HepG2 (cell line): ENCODE results near the gene SPPL3. TPM values are rescaled to one million over a fixed set of nuclear protein-coding genes. Genes with fewer than 3 reads are reported as not detected.

ENCODE experiments used
- ATAC-seq: fragments of 200-7000 bp; cut with Tn5 transposase; 3 replicates; pipeline ENCODE4 v1.9.1; 2020; ENCODE audit warnings: mild to moderate bottlenecking, moderate library complexity
- BruUV-seq: library from RNA; stranded (reverse); fragments of 400-500 nt; replicated peaks from 2 replicates; lab custom pipeline; 2021; lab: Mats Ljungman, UMichigan
- CTCF ChIA-PET: fragments of 300-600 bp; formaldehyde crosslinking; extraction: SDS; loops from one replicate; lab custom pipeline; 2021; ENCODE audit warnings: low total read pairs, inconsistent platforms, low intra/inter-chr PET ratio; lab: Yijun Ruan, JAX
- POLR2A ChIA-PET: fragments of 350-600 bp; sonication (Branson Sonifier 250); formaldehyde crosslinking; loops from one replicate; lab custom pipeline; 2020; ENCODE audit warnings: antibody characterized with exemption, inconsistent platforms; lab: Yijun Ruan, JAX
- DNase-seq: peaks from one replicate; pipeline ENCODE4 v3.0.0-alpha.2; 2015; ENCODE audit warnings: low spot score
- FAIRE-seq: peaks from 3 replicates; lab custom pipeline; 2011; peaks lifted over from hg19 to GRCh38; lab: Jason Lieb, UNC
- H2AFZ ChIP-seq: one replicate; pipeline ENCODE4 v1.6.1; 2011; ENCODE audit warnings: low read length, inconsistent platforms
- H3K27ac ChIP-seq: fragments of 300-600 bp; 3 replicates; pipeline ENCODE4 v1.8.0; 2011; ENCODE audit warnings: mixed run types, mild to moderate bottlenecking, mixed read lengths, low read length, inconsistent platforms; ENCODE audit not compliant: insufficient read depth; ENCODE audit errors: extremely low read length
- H3K27me3 ChIP-seq, 2 experiments: fragments of 200-600 bp in 1 of 2; 2 replicates in 1 of 2; 3 replicates in 1 of 2; pipeline versions ENCODE4 v1.6.0 to v1.8.0; 2011; ENCODE audit warnings: low read length in 2 of 2, mild to moderate bottlenecking in 2 of 2, moderate library complexity in 2 of 2, inconsistent platforms in 1 of 2; ENCODE audit not compliant: insufficient read depth in 2 of 2, control insufficient read depth in 1 of 2
- H3K36me3 ChIP-seq, 2 experiments: fragments of 200-600 bp in 1 of 2; replicated peaks in 1 of 2; 2 replicates in 1 of 2; 3 replicates in 1 of 2; pipeline versions ENCODE4 v1.5.1 to v1.8.0; 2011; ENCODE audit warnings: low read length in 2 of 2, inconsistent platforms in 1 of 2; ENCODE audit not compliant: insufficient read depth in 2 of 2, control insufficient read depth in 1 of 2
- H3K4me1 ChIP-seq: 2 replicates; pipeline ENCODE4 v1.5.1; 2012; ENCODE audit warnings: low read length, inconsistent platforms; ENCODE audit not compliant: insufficient read depth
- H3K4me2 ChIP-seq: 2 replicates; pipeline ENCODE4 v1.6.0; 2011; ENCODE audit warnings: low read depth, low read length, inconsistent platforms
- H3K4me3 ChIP-seq, 3 experiments: fragments of 200-600 bp in 1 of 3; sonication (generic), shearing (Covaris generic) in 1 of 3; replicated peaks in 1 of 3; 2 replicates each; pipeline ENCODE4 v1.5.1; 2011 to 2016; ENCODE audit warnings: low read length in 3 of 3, inconsistent platforms in 2 of 3, low read depth in 2 of 3, mild to moderate bottlenecking in 2 of 3, control low read depth in 1 of 3, mixed read lengths in 1 of 3; ENCODE audit not compliant: insufficient read depth in 1 of 3
- H3K79me2 ChIP-seq: one replicate; pipeline ENCODE4 v1.6.1; 2011; ENCODE audit warnings: low read length, inconsistent platforms; ENCODE audit not compliant: insufficient read depth
- H3K9ac ChIP-seq: 2 replicates; pipeline ENCODE4 v1.6.0; 2011; ENCODE audit warnings: mild to moderate bottlenecking, low read depth, low read length, inconsistent platforms; ENCODE audit not compliant: insufficient read depth
- H3K9me3 ChIP-seq: 2 replicates; pipeline ENCODE4 v1.5.1; 2012; ENCODE audit warnings: mild to moderate bottlenecking, low read length
- H4K20me1 ChIP-seq: 2 replicates; pipeline ENCODE4 v1.6.0; 2011; ENCODE audit warnings: inconsistent platforms, mild to moderate bottlenecking, low read length, moderate library complexity; ENCODE audit not compliant: insufficient read depth
- ATAD3A ChIP-seq: sonication (generic); formaldehyde crosslinking; IDR thresholded peaks from 2 replicates; pipeline ENCODE4 v1.4.0; 2020; ENCODE audit warnings: missing genetic modification reagents
- HCFC1 ChIP-seq: fragments of 150-350 bp; IDR thresholded peaks from 2 replicates; pipeline ENCODE4 v1.6.1; 2014; ENCODE audit warnings: low read depth, low read length
- HNF1A ChIP-seq, 2 experiments: sonication (generic) in 1 of 2; formaldehyde crosslinking in 1 of 2; IDR thresholded peaks; 2 replicates each; pipeline versions ENCODE4 v1.4.0 to v1.6.1; 2016 to 2020; ENCODE audit warnings: borderline replicate concordance in 1 of 2, low read depth in 1 of 2, mild to moderate bottlenecking in 1 of 2, missing genetic modification reagents in 1 of 2
- KDM3A ChIP-seq: IDR thresholded peaks from 2 replicates; pipeline ENCODE4 v1.6.1; 2018; ENCODE audit warnings: low read depth, missing compliant biosample characterization
- MIXL1 ChIP-seq: IDR thresholded peaks from 2 replicates; pipeline ENCODE4 v1.6.1; 2016
- SAFB2 ChIP-seq: sonication (generic); formaldehyde crosslinking; IDR thresholded peaks from 2 replicates; pipeline ENCODE4 v1.5.1; 2020; ENCODE audit warnings: missing genetic modification reagents, low read depth, mild to moderate bottlenecking, borderline replicate concordance
- STAG1 ChIP-seq: sonication (generic); formaldehyde crosslinking; IDR thresholded peaks from 2 replicates; pipeline ENCODE4 v1.4.0; 2020; ENCODE audit warnings: missing genetic modification reagents
- ZNF230 ChIP-seq: sonication (generic); formaldehyde crosslinking; IDR thresholded peaks from 2 replicates; pipeline ENCODE4 v1.4.0; 2020; ENCODE audit warnings: mild to moderate bottlenecking, missing genetic modification reagents
- ZNF431 ChIP-seq: sonication (generic); formaldehyde crosslinking; IDR thresholded peaks from 2 replicates; pipeline ENCODE4 v1.9.0; 2022; ENCODE audit warnings: missing genetic modification reagents, low read depth, mild to moderate bottlenecking, borderline replicate concordance
- ZNF574 ChIP-seq: sonication (generic); formaldehyde crosslinking; IDR thresholded peaks from 2 replicates; pipeline ENCODE4 v1.4.0; 2020; ENCODE audit warnings: missing genetic modification reagents
- ZNF703 ChIP-seq: sonication (generic); formaldehyde crosslinking; IDR thresholded peaks from 2 replicates; pipeline ENCODE4 v1.5.1; 2020; ENCODE audit warnings: missing genetic modification reagents, mild to moderate bottlenecking, moderate library complexity, borderline replicate concordance
- ZUFSP ChIP-seq: sonication (generic); formaldehyde crosslinking; IDR thresholded peaks from 2 replicates; pipeline ENCODE4 v1.9.0; 2021; ENCODE audit warnings: missing genetic modification reagents, mild to moderate bottlenecking, borderline replicate concordance
- WGBS: methylation state at CpG from one replicate; pipeline ENCODE4 v1.1.6; 2017; ENCODE audit warnings: low lambda C conversion rate; 5-methylcytosine and 5-hydroxymethylcytosine counted together
- in situ Hi-C: cut with HindIII; loops from 2 replicates; pipeline ENCODE4 v1.10.0; 2017; ENCODE audit warnings: low pct_unique_long_range_greater_than_20kb; ENCODE audit not compliant: extremely low pct_ligation_motif_present
- intact Hi-C: fragments of 100-400 bp; cut with micrococcal nuclease; formaldehyde crosslinking; loops from one replicate; pipeline ENCODE4 v1.10.0; 2022; ENCODE audit not compliant: unreplicated experiment
- polyA plus RNA-seq, 8 experiments: library from polyadenylated mRNA; depleted of rRNA in 3 of 8; stranded (reverse) in 7 of 8; unstranded in 1 of 8; fragments of >200 nt; fragmentation: Illumina TruSeq in 4 of 8; extraction: Trizol in 4 of 8; gene quantifications; 2 replicates each; pipeline versions ENCODE4 v1.2.1 to v1.2.3, GENCODE V29; 2011 to 2016; ENCODE audit warnings: low read depth in 4 of 8, missing spikeins in 1 of 8, mixed read lengths in 1 of 8; ENCODE audit not compliant: insufficient read depth in 1 of 8
- total RNA-seq, 5 experiments: library from RNA; depleted of rRNA; stranded (reverse); fragments of >200 nt; fragmentation: Illumina TruSeq; extraction: Trizol; gene quantifications; 2 replicates each; pipeline ENCODE4 v1.2.3, GENCODE V29; 2016; ENCODE audit warnings: low read depth in 1 of 5

The SPPL3 gene
- total and polyA plus RNA-seq, 2 of the 13 experiments (the other 11 are each of a cell fraction or from before 2014, with no cell fraction given), result 8.9 to 9.1 TPM

- TF ChIP-seq STAG1 (CRISPR knock-in tag), result peak; percentile 20; the same call in 1 of the 2 replicates
These were observed 153.4 kb downstream of the SPPL3 start (continued) for GRCh38 chr12:120750806-120751205.

GRCh38 chr12:120749256-120749655 lies 154.9 kb downstream of the SPPL3 start:
- H3K27me3 ChIP-seq, result no peaks in the 10 kb centered on the region
- WGBS, result 52% methylated on average over 5 of the region's 5 CpGs
- POLR2A ChIA-PET, result no interaction called here
- TF ChIP-seq ZNF703 (CRISPR knock-in tag) (no peak), MIXL1 (CRISPR knock-in tag) (no peak), SAFB2 (CRISPR knock-in tag) (no peak), HCFC1 (no peak), ZUFSP (no peak), ZNF574 (CRISPR knock-in tag) (no peak), HNF1A (IDR thresholded peaks at IDR 0.05; ENCODE audit: low read depth) (no peak), HNF1A (CRISPR knock-in tag; IDR thresholded peaks at IDR 0.05; ENCODE audit: borderline replicate concordance) (no peak), KDM3A (CRISPR knock-in tag) (no peak), ZNF431 (CRISPR knock-in tag) (no peak), ZNF230 (CRISPR knock-in tag) (no peak), ATAD3A (no peak)

More at GRCh38 chr12:120749256-120749655, 154.9 kb downstream of the SPPL3 start:
- CTCF ChIA-PET, result no interaction called here
- peaks cover 14% of the 10 kb centered on the region for H3K4me1 ChIP-seq
- no peak overlapping the region for H3K9ac ChIP-seq
- no peak overlapping the region for H3K27ac ChIP-seq
- DNase-seq, result no peak
- H3K4me2 ChIP-seq, result no peak overlapping the region
- no peak overlapping the region for H3K4me3 ChIP-seq
- no peak for FAIRE-seq
- H3K79me2 ChIP-seq, result no peaks in the 10 kb centered on the region
- H3K9me3 ChIP-seq, result no peaks in the 10 kb centered on the region
- BruUV-seq, result no TSS peak
- in situ Hi-C loops, result no loop called here
- H4K20me1 ChIP-seq, result no peaks in the 10 kb centered on the region
- no peak overlapping the region for H2AFZ ChIP-seq
- intact Hi-C loops, result no loop called here
- ATAC-seq, result no peak
- no peaks in the 10 kb centered on the region for H3K36me3 ChIP-seq
